GM12873 (cell line): Measurements from ENCODE around the gene ZC3H8.

Source experiments
- TF ChIP-seq, protein P1 (sequence below): IDR thresholded peaks from 2 replicates; pipeline ENCODE4 v1.5.1; 2012; ENCODE audit warnings: low read depth, mild to moderate bottlenecking, moderate library complexity, low read length, control low read depth; ENCODE audit not compliant: insufficient read depth; ENCODE audit errors: missing control alignments

Gene ZC3H8

DNA sequence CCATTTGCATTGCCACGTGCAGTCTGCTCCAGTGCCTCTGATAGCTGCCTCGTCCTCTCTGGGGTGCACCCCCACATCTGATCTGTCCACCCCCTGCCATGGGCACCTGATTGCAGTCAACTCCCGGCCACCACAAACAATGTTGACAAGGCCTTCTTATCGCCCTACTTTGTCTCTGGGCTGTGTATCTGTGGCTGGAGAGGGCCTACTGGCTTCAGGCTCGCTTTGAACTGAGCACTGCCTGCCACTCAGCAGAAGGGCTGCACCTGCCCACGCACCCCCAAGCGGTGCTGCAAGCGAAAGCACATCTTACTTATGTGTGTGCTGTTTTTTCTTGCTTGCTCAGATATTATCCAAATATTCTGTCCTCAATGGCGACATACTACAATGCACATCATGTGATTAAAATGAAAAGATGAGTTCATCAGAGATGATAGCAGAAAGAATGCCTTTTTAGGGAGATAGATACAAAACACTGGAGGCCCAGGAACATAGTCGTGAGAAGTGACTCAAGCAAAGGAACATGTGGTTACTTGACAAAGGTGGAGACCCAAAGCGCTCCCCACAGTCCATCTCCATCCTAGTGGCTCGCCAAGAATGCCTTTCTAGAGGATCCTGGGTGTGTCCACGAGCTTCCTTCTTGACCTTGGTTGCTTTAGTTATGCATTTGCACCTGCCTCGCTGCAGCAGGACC lies 87.9 kb downstream of the ZC3H8 start:
- TF ChIP-seq, protein P1, sequence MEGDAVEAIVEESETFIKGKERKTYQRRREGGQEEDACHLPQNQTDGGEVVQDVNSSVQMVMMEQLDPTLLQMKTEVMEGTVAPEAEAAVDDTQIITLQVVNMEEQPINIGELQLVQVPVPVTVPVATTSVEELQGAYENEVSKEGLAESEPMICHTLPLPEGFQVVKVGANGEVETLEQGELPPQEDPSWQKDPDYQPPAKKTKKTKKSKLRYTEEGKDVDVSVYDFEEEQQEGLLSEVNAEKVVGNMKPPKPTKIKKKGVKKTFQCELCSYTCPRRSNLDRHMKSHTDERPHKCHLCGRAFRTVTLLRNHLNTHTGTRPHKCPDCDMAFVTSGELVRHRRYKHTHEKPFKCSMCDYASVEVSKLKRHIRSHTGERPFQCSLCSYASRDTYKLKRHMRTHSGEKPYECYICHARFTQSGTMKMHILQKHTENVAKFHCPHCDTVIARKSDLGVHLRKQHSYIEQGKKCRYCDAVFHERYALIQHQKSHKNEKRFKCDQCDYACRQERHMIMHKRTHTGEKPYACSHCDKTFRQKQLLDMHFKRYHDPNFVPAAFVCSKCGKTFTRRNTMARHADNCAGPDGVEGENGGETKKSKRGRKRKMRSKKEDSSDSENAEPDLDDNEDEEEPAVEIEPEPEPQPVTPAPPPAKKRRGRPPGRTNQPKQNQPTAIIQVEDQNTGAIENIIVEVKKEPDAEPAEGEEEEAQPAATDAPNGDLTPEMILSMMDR: no peak

DNA sequence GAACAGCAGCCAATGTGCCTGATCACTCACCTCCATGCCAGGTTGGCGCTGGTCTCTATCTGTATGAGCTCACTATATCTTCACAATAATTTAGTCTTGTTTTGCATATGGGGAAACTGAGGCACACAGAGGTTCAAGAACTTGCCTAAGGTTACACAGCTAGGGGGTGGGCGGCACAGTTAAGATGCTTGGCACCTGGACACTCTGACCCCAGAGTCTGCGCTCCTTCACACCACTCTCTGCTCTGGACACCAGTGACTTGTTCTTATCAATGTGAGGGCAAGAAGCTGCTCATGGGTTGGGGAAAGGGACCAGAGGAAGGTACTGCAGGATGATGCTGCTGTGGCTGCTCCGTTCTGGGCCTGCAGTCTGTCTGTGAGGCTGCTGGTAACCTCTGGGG lies 89.5 kb downstream of the ZC3H8 start:
- TF ChIP-seq, protein P1: no peak

DNA sequence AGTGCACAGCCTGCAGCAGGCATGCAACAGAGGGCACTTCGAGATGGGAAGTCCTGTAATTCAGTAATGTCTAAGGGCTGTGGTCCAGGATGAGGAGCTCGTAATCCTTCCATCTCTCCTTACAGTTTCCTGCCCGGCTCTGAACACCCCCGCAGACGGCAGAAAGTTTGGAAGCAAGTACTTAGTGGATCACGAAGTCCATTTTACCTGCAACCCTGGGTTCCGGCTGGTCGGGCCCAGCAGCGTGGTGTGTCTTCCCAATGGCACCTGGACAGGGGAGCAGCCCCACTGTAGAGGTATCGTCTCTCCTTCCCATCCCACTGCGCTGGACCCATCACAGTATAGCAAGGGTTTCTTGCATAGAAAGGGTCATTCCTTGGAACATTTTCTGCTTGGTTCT lies 90.0 kb downstream of the ZC3H8 start:
- TF ChIP-seq, protein P1: no peak

DNA sequence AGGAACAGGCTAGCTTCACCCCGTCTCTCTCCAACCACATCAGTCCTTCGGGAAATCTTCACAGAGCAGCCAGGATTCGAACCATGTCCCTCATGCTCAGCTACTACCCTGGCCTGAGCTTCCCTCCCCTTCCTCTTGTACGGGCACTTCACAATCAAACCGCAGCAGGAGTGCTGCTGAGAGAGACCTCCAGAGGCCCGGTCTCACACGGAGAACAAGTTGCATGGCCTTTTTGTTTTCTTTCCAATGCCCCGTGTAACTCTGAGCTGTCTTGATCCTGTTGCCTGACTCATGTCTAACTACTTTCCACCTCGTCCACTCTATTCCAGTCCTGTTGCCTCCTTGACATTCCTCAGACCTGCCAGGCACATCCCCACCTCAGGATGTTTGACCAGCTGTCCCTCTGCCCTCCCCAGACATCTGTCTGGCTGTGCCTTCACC lies 91.3 kb downstream of the ZC3H8 start:
- TF ChIP-seq, protein P1: no peak

DNA sequence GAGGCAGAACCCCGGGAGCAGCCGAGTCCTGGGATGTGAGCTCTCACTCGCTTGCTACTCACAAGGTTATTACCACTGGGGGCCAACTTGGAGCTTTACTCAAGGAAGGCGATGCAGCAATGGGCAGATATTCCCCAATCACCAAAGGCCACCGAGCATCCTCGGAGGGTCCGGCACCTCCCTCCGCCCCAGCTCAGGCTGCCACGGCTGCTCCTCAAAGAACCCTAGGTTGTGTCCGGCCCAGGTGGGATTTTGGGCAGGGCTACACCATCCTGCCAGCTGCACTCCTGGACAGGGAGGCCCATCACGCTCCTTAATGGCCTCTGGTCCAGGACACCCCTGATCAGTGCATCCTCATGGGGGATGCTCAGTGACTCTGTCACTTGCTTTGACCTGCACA lies 91.9 kb downstream of the ZC3H8 start:
- TF ChIP-seq, protein P1: no peak

DNA sequence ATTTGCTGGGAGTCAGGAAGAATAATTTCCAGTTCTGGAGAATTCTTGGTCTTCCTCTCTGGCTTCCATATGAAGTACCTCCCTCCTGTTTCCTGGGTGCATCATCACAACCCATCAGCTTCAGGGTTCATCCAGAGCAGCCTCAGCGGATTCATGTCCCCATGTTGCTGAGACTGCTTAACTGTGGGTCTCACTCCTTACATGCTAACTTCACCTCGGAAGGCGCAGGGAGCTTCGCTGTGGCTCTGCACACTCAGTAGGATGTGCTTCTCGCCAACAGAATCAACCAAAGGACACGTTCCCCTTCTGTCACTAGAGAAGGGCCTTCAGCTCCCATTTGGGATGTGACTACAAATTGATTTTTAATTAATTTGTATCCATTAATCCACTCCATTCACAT lies 92.5 kb downstream of the ZC3H8 start:
- TF ChIP-seq, protein P1: no peak
